KMS-11 (cell line): ENCODE measurements around the gene SGPP2.

Source experiments
- H2AFZ ChIP-seq: fragments of 200-600 bp; sonication (generic); 2 replicates; pipeline ENCODE4 v1.6.1; 2016; ENCODE audit warnings: antibody characterized with exemption, mixed run types, low read depth
- H3K27ac ChIP-seq: fragments of 200-600 bp; sonication (generic); 2 replicates; pipeline ENCODE4 v1.6.1; 2016; ENCODE audit warnings: mild to moderate bottlenecking, mixed run types
- H3K27me3 ChIP-seq: fragments of 200-600 bp; sonication (generic); 2 replicates; pipeline ENCODE4 v1.6.1; 2017; ENCODE audit warnings: mild to moderate bottlenecking, low read depth, mixed run types, moderate library complexity; ENCODE audit not compliant: insufficient read depth
- H3K36me3 ChIP-seq: fragments of 200-600 bp; sonication (generic); 2 replicates; pipeline ENCODE4 v1.6.1; 2017; ENCODE audit warnings: mild to moderate bottlenecking, mixed run types; ENCODE audit not compliant: insufficient read depth
- H3K4me1 ChIP-seq: fragments of 200-600 bp; sonication (generic); 2 replicates; pipeline ENCODE4 v1.6.1; 2016; ENCODE audit warnings: mild to moderate bottlenecking, low read depth, mixed run types; ENCODE audit not compliant: poor library complexity, severe bottlenecking
- H3K4me2 ChIP-seq: fragments of 200-600 bp; sonication (generic); 2 replicates; pipeline ENCODE4 v1.7.0; 2016; ENCODE audit warnings: mild to moderate bottlenecking, mixed run types
- H3K4me3 ChIP-seq: fragments of 200-600 bp; sonication (generic); IDR thresholded peaks from 2 replicates; pipeline ENCODE4 v1.6.1; 2017; ENCODE audit warnings: low read depth, low read length, mixed read lengths; ENCODE audit not compliant: insufficient read depth
- H3K79me2 ChIP-seq: fragments of 200-600 bp; sonication (generic); 2 replicates; pipeline ENCODE4 v1.6.1; 2016; ENCODE audit warnings: low read depth, mixed run types; ENCODE audit not compliant: insufficient read depth
- H3K9ac ChIP-seq: fragments of 200-600 bp; sonication (generic); 2 replicates; pipeline ENCODE4 v1.6.1; 2016; ENCODE audit warnings: mild to moderate bottlenecking, mixed run types
- H4K20me1 ChIP-seq: fragments of 200-600 bp; sonication (generic); 2 replicates; pipeline ENCODE4 v1.6.1; 2016; ENCODE audit warnings: mild to moderate bottlenecking, mixed run types; ENCODE audit not compliant: insufficient read depth
- TF ChIP-seq, protein P1 (sequence below): fragments of 200-600 bp; sonication (generic); conservative IDR thresholded peaks from 2 replicates; pipeline ENCODE4 v1.6.1; 2017; ENCODE audit warnings: low read depth, mild to moderate bottlenecking, antibody characterized with exemption, low read length, moderate library complexity, mixed read lengths

Gene SGPP2

DNA sequence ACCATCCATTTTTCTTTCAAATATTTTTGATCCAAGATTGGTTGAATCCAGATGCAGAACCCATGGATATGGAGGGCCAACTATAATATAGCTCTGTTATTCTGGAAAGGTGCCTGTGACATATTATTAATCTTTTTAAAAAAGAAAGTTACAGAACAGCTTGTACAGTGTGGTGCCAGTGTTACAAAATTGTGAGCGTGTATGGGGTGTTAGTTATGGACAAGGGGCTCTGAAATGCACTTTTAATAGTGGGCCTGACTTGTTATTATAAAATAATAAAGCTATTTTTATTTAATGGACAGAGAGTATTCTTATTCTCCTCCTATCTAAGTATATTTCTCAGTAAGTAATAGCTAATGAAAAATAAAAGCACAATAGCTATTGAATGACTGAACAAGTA is 120.3 kb downstream of the SGPP2 start:
- no peak overlapping the region for H3K9ac ChIP-seq
- no peak overlapping the region for H3K4me2 ChIP-seq

DNA sequence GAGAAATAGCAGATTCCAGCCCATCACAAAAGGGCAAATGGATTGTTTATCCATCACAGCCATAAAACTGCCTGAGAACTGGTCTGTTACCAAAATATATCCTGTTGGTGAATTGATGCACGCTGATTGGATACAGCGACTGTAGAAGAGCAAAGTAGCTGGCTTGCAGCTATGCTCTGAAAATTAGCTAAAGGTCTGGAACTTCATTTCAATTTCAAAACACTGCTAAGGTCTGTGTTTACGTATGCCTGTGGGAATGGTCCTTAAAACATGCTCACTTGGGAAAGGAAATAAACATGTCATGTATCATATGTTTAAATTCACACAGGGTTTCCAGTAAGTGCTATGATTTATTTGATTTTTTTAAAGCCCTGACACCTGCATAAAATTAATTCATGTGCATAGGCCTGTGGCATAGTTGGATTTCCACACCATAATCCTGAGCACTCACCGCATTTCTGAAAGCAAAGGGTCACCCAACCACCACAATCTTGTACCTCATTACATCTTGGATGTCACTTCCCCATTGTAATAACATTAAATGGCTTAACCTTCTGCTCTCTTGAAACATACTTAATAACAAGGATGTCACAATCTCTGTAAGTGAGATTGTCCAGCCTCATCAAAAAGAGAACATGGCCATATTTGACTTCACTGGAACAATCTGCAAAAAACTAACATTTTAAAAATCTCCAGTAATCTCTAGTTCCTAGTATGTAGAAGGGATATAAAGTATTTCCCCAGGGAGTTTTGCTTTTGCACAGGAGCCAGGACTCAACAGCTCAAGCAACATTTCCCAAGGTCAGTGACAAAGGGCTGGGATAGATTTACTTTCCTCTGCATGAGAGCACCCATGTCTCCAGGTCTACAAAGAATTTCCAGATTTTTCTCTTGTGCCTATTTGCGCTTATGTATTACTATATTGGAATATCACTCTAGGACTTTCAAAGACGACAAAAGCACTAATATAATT is 121.8 kb downstream of the SGPP2 start:
- Histone ChIP-seq H3K4me3 (no peak overlapping the region), H3K4me2 (no peak overlapping the region), H3K27me3 (no peaks in the 10 kb centered on the region), H3K36me3 (no peaks in the 10 kb centered on the region), H2AFZ (no peak overlapping the region), H3K27ac (no peak overlapping the region), H4K20me1 (no peaks in the 10 kb centered on the region), H3K9ac (no peak overlapping the region), H3K79me2 (no peaks in the 10 kb centered on the region), H3K4me1 (no peaks in the 10 kb centered on the region)
- TF ChIP-seq, protein P1, sequence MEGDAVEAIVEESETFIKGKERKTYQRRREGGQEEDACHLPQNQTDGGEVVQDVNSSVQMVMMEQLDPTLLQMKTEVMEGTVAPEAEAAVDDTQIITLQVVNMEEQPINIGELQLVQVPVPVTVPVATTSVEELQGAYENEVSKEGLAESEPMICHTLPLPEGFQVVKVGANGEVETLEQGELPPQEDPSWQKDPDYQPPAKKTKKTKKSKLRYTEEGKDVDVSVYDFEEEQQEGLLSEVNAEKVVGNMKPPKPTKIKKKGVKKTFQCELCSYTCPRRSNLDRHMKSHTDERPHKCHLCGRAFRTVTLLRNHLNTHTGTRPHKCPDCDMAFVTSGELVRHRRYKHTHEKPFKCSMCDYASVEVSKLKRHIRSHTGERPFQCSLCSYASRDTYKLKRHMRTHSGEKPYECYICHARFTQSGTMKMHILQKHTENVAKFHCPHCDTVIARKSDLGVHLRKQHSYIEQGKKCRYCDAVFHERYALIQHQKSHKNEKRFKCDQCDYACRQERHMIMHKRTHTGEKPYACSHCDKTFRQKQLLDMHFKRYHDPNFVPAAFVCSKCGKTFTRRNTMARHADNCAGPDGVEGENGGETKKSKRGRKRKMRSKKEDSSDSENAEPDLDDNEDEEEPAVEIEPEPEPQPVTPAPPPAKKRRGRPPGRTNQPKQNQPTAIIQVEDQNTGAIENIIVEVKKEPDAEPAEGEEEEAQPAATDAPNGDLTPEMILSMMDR, result no peak

More for the DNA sequence above, 120.3 kb downstream of the SGPP2 start:
- H3K79me2 ChIP-seq, result no peaks in the 10 kb centered on the region
- no peak overlapping the region for H3K27ac ChIP-seq
- H2AFZ ChIP-seq, result no peak overlapping the region
- no peaks in the 10 kb centered on the region for H3K4me1 ChIP-seq
- TF ChIP-seq, protein P1, result no peak
- H3K36me3 ChIP-seq, result no peaks in the 10 kb centered on the region
- no peaks in the 10 kb centered on the region for H3K27me3 ChIP-seq
- no peak overlapping the region for H3K4me3 ChIP-seq
- no peaks in the 10 kb centered on the region for H4K20me1 ChIP-seq

GRCh38 chr2:222547083-222547482 is 122.7 kb downstream of the SGPP2 start:
- no peak overlapping the region for H2AFZ ChIP-seq
- no peaks in the 10 kb centered on the region for H3K36me3 ChIP-seq
- no peak overlapping the region for H3K4me3 ChIP-seq
- H4K20me1 ChIP-seq, result no peaks in the 10 kb centered on the region
- no peaks in the 10 kb centered on the region for H3K4me1 ChIP-seq
- no peaks in the 10 kb centered on the region for H3K27me3 ChIP-seq
- no peak overlapping the region for H3K9ac ChIP-seq
- TF ChIP-seq, protein P1, result no peak
- no peaks in the 10 kb centered on the region for H3K79me2 ChIP-seq
- H3K27ac ChIP-seq, result no peak overlapping the region
- no peak overlapping the region for H3K4me2 ChIP-seq

GRCh38 chr2:222548992-222549391 is 124.6 kb downstream of the SGPP2 start:
- H3K4me2 ChIP-seq, result no peak overlapping the region
- no peak overlapping the region for H3K4me3 ChIP-seq
- H3K9ac ChIP-seq, result no peak overlapping the region
- no peaks in the 10 kb centered on the region for H3K36me3 ChIP-seq
- H3K27ac ChIP-seq, result no peak overlapping the region
- no peaks in the 10 kb centered on the region for H3K79me2 ChIP-seq
- H3K27me3 ChIP-seq, result no peaks in the 10 kb centered on the region
- H4K20me1 ChIP-seq, result no peaks in the 10 kb centered on the region
- H3K4me1 ChIP-seq, result no peaks in the 10 kb centered on the region
- H2AFZ ChIP-seq, result no peak overlapping the region
- TF ChIP-seq, protein P1, result no peak
